Stomach smooth muscle (tissue), 2 donors: ENCODE data around the gene SLC46A3.
"Not testable (repeated sequence)": the region's sequence is repeated elsewhere in the genome, so short reads cannot be mapped to it uniquely, and the experiment has no call there.

Experiments
- H3K27ac ChIP-seq: one replicate; pipeline ENCODE4 v1.7.0; 2013; ENCODE audit warnings: mild to moderate bottlenecking, low read length, inconsistent platforms
- H3K27me3 ChIP-seq, 2 donors: one replicate each; pipeline ENCODE4 v1.7.0; 2013; ENCODE audit warnings: low read length in 2 of 2; ENCODE audit not compliant: insufficient read depth in 2 of 2, control insufficient read depth in 1 of 2
- H3K36me3 ChIP-seq, 2 donors: one replicate each; pipeline ENCODE4 v1.7.0; 2013; ENCODE audit warnings: low read length in 2 of 2; ENCODE audit not compliant: control insufficient read depth in 2 of 2, insufficient read depth in 2 of 2
- H3K4me1 ChIP-seq: one replicate; pipeline ENCODE4 v1.7.0; 2013; ENCODE audit warnings: low read length; ENCODE audit not compliant: control insufficient read depth, insufficient read depth
- H3K4me3 ChIP-seq, 2 donors: one replicate each; pipeline ENCODE4 v1.7.0; 2013; ENCODE audit warnings: low read length in 2 of 2
- H3K9ac ChIP-seq, 2 donors: one replicate each; pipeline ENCODE4 v1.7.0; 2013; ENCODE audit warnings: low read length in 2 of 2, mild to moderate bottlenecking in 1 of 2
- H3K9me3 ChIP-seq, 2 donors: one replicate each; pipeline ENCODE4 v1.7.0; 2013; ENCODE audit warnings: low read length in 2 of 2; ENCODE audit not compliant: control insufficient read depth in 2 of 2
- donor health status: healthy.
- donor health status: Pancreatic carcinoma.

Gene SLC46A3

DNA sequence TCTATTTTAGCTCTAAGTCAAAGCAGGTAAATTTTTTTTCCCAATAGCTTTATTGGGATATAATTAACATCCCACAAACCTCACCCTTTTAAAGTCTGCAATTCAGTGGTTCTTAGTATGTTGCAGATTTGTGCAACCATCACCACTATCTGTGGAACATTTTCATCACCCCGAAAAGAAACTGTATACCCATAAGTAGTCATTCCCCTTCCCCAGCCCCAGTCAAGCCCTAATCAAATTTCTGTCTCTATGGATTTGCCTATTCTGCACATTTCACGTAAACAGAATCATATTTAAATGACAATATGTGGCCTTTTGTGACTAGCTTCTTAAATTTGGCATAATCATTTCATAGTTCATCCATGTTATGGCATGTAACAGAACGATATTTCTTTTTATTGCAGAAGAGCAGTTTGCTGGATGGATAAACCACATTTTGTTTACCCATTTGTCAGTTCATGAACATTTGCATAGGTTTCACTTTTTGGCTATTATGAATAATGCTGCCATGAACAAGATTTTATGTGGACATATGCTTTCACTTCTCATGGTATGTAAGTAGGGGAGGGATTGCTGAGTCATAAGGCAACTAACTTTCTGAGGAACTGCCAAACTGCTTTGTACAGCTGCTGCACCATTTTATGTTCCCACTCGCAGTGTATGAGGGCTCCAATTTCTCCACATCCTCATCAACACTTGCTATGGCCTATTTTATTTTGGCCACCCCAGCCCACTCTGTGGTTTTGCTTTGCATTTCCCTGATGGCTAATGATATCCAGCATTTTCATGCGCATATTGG, 10.9 kb downstream of the SLC46A3 start:
- no peak overlapping the region for H3K9ac ChIP-seq
- H3K4me3 ChIP-seq = no peak overlapping the region
- no peaks in the 10 kb centered on the region for H3K9me3 ChIP-seq
- no peaks in the 10 kb centered on the region for H3K4me1 ChIP-seq
- no peak overlapping the region for H3K27ac ChIP-seq
- peaks cover 0 to 3% of the 10 kb centered on the region in 2 donors for H3K36me3 ChIP-seq
- no peaks in the 10 kb centered on the region for H3K27me3 ChIP-seq

DNA sequence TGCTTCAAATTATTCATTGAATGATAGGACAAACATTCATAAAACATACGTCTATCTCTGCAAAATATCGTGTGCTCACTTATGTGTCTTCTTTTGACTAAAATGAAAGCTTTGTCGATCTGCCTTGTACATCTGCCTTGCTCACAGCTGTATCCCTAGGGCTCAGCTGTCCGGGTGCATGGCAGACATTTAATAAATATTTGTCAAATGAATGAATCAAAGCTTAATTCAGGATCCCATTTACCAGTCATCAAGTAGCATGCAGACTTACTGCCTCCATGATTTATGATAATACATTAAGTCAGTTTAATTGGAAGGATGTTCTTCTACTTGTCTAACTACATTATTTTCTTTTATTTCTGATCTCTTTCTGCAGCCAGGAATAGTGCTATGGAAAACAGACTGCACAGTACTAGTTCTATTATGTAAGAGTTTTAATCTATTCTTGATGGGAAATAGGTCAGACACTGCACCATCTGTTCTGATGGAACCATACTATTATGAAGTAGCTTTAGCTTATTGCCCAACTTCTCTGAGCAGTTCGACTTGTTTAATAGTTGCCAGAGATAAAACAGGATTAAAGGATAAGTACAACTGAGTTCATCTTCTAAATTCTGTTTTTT, 13.2 kb downstream of the SLC46A3 start:
- H3K27ac ChIP-seq = no peak overlapping the region
- H3K4me1 ChIP-seq = no peaks in the 10 kb centered on the region
- peaks cover 5 to 8% of the 10 kb centered on the region in 2 donors for H3K36me3 ChIP-seq
- no peaks in the 10 kb centered on the region for H3K27me3 ChIP-seq
- H3K9me3 ChIP-seq = no peaks in the 10 kb centered on the region
- no peak overlapping the region for H3K9ac ChIP-seq
- H3K4me3 ChIP-seq = no peak overlapping the region

DNA sequence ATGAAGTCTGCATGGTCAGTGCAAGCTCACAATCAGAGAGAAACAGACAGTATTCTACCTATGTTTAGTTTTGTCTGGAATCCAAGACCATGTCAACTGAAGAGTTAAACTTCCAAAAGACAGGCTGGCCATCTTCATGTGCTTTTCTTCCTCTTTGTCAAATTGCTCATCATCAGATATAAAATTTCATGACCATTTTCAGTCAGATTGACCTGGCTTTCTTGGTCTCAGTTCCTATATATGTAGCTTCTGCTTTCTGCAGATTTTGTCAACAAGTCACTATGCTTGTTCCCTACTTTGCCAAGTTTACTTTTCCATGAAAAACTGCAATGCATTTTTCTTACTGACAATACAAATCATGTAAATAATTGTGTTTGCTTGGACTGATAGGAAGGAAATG, 13.9 kb downstream of the SLC46A3 start:
- H3K9ac ChIP-seq = no peak overlapping the region
- H3K27ac ChIP-seq = no peak overlapping the region
- no peaks in the 10 kb centered on the region for H3K4me1 ChIP-seq
- no peak overlapping the region for H3K4me3 ChIP-seq
- H3K27me3 ChIP-seq = no peaks in the 10 kb centered on the region
- H3K9me3 ChIP-seq = no peaks in the 10 kb centered on the region
- H3K36me3 ChIP-seq = peaks cover 8 to 11% of the 10 kb centered on the region in 2 donors

DNA sequence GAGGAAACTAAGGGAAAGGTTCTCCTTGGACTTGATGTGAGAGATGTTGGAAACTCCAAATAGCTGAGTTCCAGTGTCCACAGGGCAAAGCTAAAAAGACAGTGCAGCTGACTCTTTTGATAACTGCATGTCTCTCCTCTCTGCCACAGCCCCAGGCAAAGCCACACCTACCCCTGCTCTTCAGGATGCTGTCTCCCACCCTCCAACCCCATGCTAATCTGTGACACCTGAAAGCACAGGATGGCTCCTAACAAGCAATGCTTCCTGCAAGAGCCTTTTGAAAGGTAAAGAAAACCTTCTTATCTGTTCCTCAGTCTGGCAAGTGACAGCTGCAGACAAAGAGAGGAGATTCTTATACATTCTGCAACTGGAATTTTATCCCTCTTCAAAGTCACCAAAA, 14.5 kb downstream of the SLC46A3 start:
- Histone ChIP-seq H3K9me3 (no peaks in the 10 kb centered on the region), H3K27ac (no peak overlapping the region), H3K27me3 (no peaks in the 10 kb centered on the region), H3K4me1 (no peaks in the 10 kb centered on the region), H3K36me3 (peaks cover 12 to 14% of the 10 kb centered on the region in 2 donors), H3K4me3 (no peak overlapping the region), H3K9ac (no peak overlapping the region)

DNA sequence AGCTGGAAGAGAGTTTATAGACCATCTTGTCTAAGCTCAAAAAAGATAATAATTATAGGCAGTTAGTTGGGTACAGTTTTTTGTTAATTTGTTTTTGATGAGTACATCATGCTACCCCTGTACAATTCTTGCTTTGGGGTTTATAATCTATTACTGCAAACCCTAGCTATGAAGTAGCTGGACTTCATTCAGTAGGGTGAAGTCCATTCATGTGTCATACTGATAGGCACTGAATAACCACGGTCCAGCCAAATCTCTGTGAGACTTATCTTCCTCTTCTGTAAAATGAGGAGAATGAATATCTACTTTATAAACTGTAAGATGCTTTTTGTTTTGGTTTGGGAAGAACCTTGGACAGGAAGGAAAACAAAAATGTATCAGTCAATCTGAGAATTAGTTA, 19.5 kb downstream of the SLC46A3 start:
- no peaks in the 10 kb centered on the region for H3K4me1 ChIP-seq
- no peak overlapping the region for H3K9ac ChIP-seq
- no peaks in the 10 kb centered on the region for H3K9me3 ChIP-seq
- H3K27ac ChIP-seq = no peak overlapping the region
- no peak overlapping the region for H3K4me3 ChIP-seq
- peaks cover 14 to 18% of the 10 kb centered on the region in 2 donors for H3K36me3 ChIP-seq
- no peaks in the 10 kb centered on the region for H3K27me3 ChIP-seq

DNA sequence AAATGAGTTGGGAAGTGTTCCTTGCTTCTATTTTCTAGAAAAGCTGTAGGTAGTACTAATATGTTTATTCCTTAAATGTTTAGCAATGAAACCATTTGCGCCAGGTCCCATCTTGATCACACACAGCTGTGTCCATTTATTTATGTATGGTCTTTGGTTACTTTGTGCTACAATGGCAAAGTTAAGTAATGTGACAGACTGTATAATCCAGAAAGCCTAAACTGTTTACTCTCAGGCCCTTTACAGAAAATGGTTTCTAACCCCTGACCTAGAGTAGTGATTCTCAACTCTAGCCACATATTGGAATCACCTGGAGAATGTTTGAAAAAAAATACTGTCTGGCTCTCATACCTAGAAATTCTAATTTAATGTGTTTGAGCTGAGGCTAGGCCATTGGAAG, 21.3 kb downstream of the SLC46A3 start:
- Histone ChIP-seq H3K9me3 (no peaks in the 10 kb centered on the region), H3K4me1 (no peaks in the 10 kb centered on the region), H3K4me3 (no peak overlapping the region), H3K27ac (no peak overlapping the region), H3K27me3 (no peaks in the 10 kb centered on the region), H3K36me3 (peaks cover 11 to 18% of the 10 kb centered on the region in 2 donors), H3K9ac (no peak overlapping the region)

DNA sequence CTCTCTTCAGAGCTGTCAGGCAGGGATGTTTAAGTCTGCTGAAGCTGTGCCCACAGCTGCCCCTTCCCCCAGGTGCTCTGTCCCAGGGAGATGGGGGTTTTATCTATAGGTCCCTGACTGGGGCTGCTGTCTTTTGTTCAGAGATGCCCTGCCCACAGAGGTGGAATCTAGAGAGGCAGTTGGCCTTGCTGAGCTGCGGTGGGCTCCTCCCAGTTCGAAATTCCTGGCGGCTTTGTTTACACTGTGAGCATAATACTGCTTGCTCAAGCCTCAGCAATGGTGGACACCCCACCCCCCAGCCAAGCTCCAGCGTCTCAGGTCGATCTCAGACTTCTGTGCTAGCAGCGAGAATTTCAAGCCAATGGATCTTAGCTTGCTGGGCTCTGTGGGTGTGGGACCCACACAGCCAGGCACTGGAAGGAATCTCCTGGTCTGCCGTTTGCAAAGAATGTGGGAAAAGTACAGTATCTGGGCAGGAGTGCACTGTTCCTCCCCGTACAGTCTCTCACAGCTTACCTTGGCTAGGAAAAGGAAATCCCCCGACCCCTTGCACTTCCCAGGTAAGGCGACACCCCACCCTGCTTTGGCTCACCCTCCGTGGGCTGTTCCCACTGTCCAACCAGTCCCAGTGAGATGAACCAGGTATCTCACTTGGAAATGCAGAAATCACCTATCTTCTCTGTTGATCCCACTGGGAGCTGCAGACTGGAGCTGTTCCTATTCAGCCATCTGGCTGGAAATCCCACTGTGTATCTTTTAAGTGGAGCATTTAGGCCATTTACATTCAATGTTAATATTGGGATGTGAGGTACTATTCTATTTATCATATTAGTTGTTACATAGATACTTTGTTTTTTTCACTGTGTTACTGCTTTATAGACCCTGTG, 24.9 kb downstream of the SLC46A3 start:
- H3K4me3 ChIP-seq, H3K36me3 ChIP-seq, H3K9me3 ChIP-seq, H3K9ac ChIP-seq, H3K4me1 ChIP-seq, H3K27me3 ChIP-seq, H3K27ac ChIP-seq: not testable (repeated sequence)

DNA sequence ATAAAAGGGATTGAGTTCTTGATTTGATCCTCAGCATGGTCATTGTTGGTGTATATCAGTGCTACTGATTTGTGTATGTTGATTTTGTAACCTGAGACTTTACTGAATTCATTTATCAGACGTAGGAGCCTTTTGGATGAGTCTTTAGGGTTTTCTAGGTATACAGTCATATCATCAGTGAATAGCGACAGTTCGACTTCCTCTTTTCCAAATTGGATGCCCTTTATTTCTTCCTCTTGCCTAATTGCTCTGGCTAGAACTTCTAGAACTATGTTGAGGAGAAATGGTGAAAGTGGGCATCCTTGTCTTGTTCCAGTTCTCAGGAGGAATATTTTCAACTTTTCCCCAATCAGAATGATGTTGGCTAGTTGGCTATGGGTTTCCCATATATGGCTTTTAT, 32.9 kb downstream of the SLC46A3 start:
- no peaks in the 10 kb centered on the region for H3K9me3 ChIP-seq
- no peaks in the 10 kb centered on the region for H3K36me3 ChIP-seq
- H3K4me1 ChIP-seq = no peaks in the 10 kb centered on the region
- no peak overlapping the region for H3K4me3 ChIP-seq
- no peaks in the 10 kb centered on the region for H3K27me3 ChIP-seq
- H3K27ac ChIP-seq = no peak overlapping the region
- no peak overlapping the region for H3K9ac ChIP-seq

DNA sequence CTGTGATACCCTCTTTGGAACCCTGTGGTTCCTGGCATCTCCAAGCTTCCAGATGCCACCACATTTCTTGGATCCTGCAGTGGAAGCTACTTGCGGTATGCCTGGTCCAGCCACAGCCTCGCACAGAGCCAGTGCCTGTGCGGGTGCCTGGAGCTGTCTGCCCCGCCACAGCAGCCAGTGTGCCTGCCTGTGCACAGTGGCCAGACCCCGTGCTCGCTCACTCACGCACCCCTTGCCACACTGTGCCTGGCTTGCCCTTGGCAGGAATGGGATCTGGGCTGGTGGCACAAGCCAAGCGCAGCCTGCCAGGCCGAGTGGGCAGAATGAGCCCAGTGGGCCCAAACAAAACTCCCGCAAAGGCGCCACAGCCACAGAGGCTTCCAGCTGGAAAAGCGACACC, 33.7 kb downstream of the SLC46A3 start:
- no peak overlapping the region for H3K4me3 ChIP-seq
- H3K9me3 ChIP-seq = no peaks in the 10 kb centered on the region
- H3K27ac ChIP-seq = no peak overlapping the region

DNA sequence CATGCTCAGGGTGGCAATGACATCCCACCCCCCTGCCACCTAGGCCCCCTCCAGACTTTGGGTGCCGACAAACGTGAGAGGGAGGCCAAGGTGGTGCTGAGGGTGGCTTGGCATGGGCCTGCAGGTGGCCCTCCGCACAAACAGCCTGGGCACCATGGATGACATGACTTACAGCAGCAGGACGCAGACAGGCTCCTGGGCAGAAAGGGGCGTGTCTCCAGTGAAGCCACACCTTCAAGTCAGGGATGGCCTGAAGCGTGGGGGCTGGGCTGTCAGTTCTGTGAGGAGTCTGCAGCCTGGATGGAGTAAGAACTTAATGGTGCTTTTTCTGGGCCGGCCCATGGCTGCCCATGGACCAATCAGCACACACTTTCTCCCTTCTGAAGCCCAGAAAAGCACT, 34.5 kb downstream of the SLC46A3 start:
- no peak overlapping the region for H3K9ac ChIP-seq
- no peaks in the 10 kb centered on the region for H3K9me3 ChIP-seq
- no peak overlapping the region for H3K27ac ChIP-seq
- no peaks in the 10 kb centered on the region for H3K36me3 ChIP-seq
- H3K4me3 ChIP-seq = no peak overlapping the region
- no peaks in the 10 kb centered on the region for H3K27me3 ChIP-seq
- H3K4me1 ChIP-seq = no peaks in the 10 kb centered on the region

More for the DNA sequence above, 33.7 kb downstream of the SLC46A3 start:
- Histone ChIP-seq H3K36me3 (no peaks in the 10 kb centered on the region), H3K9ac (no peak overlapping the region), H3K4me1 (no peaks in the 10 kb centered on the region), H3K27me3 (no peaks in the 10 kb centered on the region)
